Right lobe of liver (tissue), 4 donors: ENCODE data around the gene GLIS2.

Experiments
- POLR2A ChIP-seq: fragments of 450-650 bp; IDR thresholded peaks from one replicate; pipeline ENCODE4 v1.6.1; 2017; ENCODE audit warnings: antibody characterized with exemption, mild to moderate bottlenecking
- TF ChIP-seq, protein P1 (sequence below), 4 donors: fragments of 200-600 bp in 3 of 4; fragments of 450-650 bp in 1 of 4; IDR thresholded peaks; one replicate each; pipeline versions ENCODE4 v1.5.1 to v1.8.0; 2016 to 2022; ENCODE audit warnings: antibody characterized with exemption in 4 of 4, mild to moderate bottlenecking in 2 of 4
- donor health status: DM: no; HTN: no; CAD: no.
- donor health status: DM: no; HTN: no; CAD: no.
- donor health status: DM: no; HTN: yes; CAD: no.

DNA sequence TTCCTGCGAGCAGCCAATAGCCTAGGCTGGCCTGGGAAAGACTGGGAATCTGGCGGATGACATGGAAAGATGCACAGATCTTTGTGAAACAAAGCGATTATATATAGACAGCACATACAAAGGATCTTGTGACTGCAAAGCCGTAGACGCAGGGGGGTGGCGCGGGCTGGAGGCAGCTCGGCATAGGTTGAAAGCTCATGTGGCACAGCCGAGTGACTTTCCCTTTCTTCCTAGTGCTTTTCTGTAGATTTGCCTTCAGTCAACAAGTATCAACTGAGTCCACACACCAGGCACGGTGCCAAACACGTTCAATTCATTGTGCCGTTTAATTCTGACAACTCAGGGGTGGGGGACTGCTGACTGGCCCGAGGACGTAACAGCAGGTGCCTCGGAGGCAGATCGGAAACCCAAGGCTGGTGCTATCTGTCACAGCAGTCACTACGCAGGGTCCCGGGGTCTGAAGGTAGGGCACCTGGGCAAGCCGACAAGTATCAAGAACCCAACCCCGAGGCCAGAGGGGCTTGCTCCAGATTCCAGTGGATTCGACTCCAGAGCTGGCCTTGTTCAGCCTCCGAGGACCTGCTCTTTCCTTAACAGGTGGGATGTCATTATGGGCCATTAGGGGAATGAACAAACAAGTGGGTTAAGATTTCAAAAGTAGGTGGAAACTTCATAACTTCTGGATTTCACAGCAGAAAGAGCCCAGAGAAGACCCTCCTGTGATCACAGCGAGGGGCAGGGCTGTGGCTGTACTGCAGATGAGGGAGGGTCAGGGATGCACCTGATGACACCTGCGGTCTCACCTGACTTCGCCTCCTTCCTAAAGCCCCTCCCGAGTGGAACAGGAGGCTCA lies 29.3 kb downstream of the GLIS2 start:
- TF ChIP-seq, protein P1, sequence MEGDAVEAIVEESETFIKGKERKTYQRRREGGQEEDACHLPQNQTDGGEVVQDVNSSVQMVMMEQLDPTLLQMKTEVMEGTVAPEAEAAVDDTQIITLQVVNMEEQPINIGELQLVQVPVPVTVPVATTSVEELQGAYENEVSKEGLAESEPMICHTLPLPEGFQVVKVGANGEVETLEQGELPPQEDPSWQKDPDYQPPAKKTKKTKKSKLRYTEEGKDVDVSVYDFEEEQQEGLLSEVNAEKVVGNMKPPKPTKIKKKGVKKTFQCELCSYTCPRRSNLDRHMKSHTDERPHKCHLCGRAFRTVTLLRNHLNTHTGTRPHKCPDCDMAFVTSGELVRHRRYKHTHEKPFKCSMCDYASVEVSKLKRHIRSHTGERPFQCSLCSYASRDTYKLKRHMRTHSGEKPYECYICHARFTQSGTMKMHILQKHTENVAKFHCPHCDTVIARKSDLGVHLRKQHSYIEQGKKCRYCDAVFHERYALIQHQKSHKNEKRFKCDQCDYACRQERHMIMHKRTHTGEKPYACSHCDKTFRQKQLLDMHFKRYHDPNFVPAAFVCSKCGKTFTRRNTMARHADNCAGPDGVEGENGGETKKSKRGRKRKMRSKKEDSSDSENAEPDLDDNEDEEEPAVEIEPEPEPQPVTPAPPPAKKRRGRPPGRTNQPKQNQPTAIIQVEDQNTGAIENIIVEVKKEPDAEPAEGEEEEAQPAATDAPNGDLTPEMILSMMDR (IDR thresholded peaks at IDR 0.05), result no peak
- no peak for TF ChIP-seq POLR2A
